Upper lobe of right lung (tissue), 1 donor: Measurements from ENCODE around the gene CDK14. TPM values are rescaled to one million over a fixed set of nuclear protein-coding genes. Genes with fewer than 3 reads are reported as not detected.
A peak's percentile ranks its signal among the peaks of the same experiment; 100 is the strongest.

ENCODE experiments used
- ATAC-seq: fragments of 200-7000 bp; cut with Tn5 transposase; one replicate; pipeline ENCODE4 v1.9.1; 2020; ENCODE audit warnings: mild to moderate bottlenecking, moderate library complexity
- DNase-seq: peaks from one replicate; pipeline ENCODE4 v3.0.0-alpha.2; 2020
- H3K27ac ChIP-seq: fragments of 200-600 bp; one replicate; pipeline ENCODE4 v1.8.0; 2022
- H3K27me3 ChIP-seq: fragments of 200-600 bp; one replicate; pipeline ENCODE4 v1.8.0; 2022; ENCODE audit warnings: mild to moderate bottlenecking
- H3K36me3 ChIP-seq: fragments of 200-600 bp; one replicate; pipeline ENCODE4 v1.8.0; 2022
- H3K4me1 ChIP-seq: fragments of 200-600 bp; one replicate; pipeline ENCODE4 v1.8.0; 2022
- H3K4me3 ChIP-seq: fragments of 200-600 bp; one replicate; pipeline ENCODE4 v1.8.0; 2022; ENCODE audit warnings: mild to moderate bottlenecking
- H3K9me3 ChIP-seq: fragments of 200-600 bp; one replicate; pipeline ENCODE4 v1.8.0; 2022
- CTCF ChIP-seq: fragments of 200-600 bp; IDR thresholded peaks from one replicate; pipeline ENCODE4 v1.8.0; 2022; ENCODE audit warnings: antibody characterized with exemption
- intact Hi-C: fragments of 100-400 bp; cut with DNase I; formaldehyde crosslinking; loops from one replicate; pipeline ENCODE4 v1.11.0; 2022
- total RNA-seq: library from RNA; stranded (reverse); fragmentation: NEBNext Ultra II Directional; extraction: Animal tissue kit (Norgen Biotek cat#: 25700); gene quantifications from one replicate; pipeline ENCODE4 v1.2.1, GENCODE V29; 2021
- donor health status: DM: no; HTN: yes; CAD: no; lungs with severe emphysema.

Gene CDK14
- total RNA-seq, 1 donor from 2014 or later: 47.2 TPM

DNA sequence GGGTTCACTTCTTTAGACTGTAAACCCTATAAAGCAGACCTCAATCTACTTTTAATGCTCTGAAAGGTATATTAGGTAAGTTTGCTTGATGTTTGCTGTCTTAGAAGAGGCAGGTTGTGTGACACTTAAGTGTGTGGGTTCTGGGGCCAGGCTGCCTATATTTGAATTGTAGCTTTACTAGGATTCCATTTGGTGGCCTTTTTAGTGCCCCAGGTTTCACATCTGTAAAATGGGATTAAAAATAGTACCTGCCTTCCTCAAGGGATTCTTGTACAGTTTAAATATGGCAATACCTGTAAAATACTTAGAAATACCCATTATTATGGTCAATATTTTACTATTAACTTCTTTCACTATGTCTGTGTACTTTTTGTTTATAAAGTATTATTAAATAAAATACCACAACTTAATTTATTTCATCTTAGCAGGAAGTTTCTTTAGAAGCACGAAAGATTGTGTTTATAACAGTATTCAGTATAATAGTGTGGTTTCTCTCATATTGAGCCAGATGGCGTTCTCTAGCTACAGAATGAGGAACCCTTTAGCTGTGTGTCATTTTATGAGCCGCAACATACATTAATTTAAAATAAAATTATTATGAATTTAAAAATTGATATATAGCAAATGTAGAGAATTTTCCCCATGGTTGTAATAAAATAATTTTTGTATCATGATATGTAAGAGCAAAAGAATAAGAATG, 94.2 kb downstream of the CDK14 start:
- H3K4me3 ChIP-seq: no peak overlapping the region
- H3K9me3 ChIP-seq: no peaks in the 10 kb centered on the region
- intact Hi-C loops: no loop called here
- no peak for TF ChIP-seq CTCF
- DNase-seq: no peak
- ATAC-seq: no peak
- H3K27me3 ChIP-seq: no peaks in the 10 kb centered on the region
- no peaks in the 10 kb centered on the region for H3K4me1 ChIP-seq
- no peaks in the 10 kb centered on the region for H3K36me3 ChIP-seq
- H3K27ac ChIP-seq: no peak overlapping the region

- Histone ChIP-seq H3K4me1 (no peaks in the 10 kb centered on the region), H3K36me3 (no peaks in the 10 kb centered on the region), H3K9me3 (no peaks in the 10 kb centered on the region), H3K27ac (no peak overlapping the region), H3K4me3 (no peak overlapping the region), H3K27me3 (no peaks in the 10 kb centered on the region)
- intact Hi-C loops: no loop called here
- ATAC-seq (no peak), DNase-seq (no peak)
- TF ChIP-seq CTCF: no peak
These were observed 96.3 kb downstream of the CDK14 start for GRCh38 chr7:90692396-90692795.

GRCh38 chr7:90692947-90693346, 96.8 kb downstream of the CDK14 start:
- Histone ChIP-seq H3K27me3 (no peaks in the 10 kb centered on the region), H3K36me3 (no peaks in the 10 kb centered on the region), H3K9me3 (no peaks in the 10 kb centered on the region), H3K27ac (no peak overlapping the region), H3K4me1 (no peaks in the 10 kb centered on the region), H3K4me3 (no peak overlapping the region)
- intact Hi-C loops: no loop called here
- DNase-seq: no peak
- ATAC-seq: no peak
- no peak for TF ChIP-seq CTCF

DNA sequence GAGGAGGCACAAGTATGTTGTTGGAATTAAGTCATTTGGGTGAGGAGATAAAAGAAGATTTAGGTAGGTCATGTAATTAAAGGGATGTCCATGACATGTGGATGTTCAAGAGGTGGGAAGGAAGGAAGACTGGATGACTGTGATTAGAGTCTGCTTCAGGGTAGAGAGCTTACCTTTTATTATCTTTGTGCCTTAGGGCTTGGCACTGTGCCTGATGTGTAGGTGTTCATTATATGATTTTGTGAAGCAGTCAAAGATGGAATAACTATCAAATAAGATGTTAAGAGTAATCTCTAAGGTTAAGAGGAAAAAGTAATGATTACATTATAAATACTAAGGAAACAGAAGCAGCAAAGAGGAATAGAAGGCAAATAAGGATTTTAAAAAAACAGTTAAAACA, 97.8 kb downstream of the CDK14 start:
- H3K4me1 ChIP-seq: no peaks in the 10 kb centered on the region
- no peak for DNase-seq
- TF ChIP-seq CTCF: no peak
- no peak for ATAC-seq
- no peaks in the 10 kb centered on the region for H3K9me3 ChIP-seq
- no peak overlapping the region for H3K4me3 ChIP-seq
- no peaks in the 10 kb centered on the region for H3K36me3 ChIP-seq
- intact Hi-C loops: no loop called here
- H3K27ac ChIP-seq: no peak overlapping the region
- H3K27me3 ChIP-seq: no peaks in the 10 kb centered on the region

DNA sequence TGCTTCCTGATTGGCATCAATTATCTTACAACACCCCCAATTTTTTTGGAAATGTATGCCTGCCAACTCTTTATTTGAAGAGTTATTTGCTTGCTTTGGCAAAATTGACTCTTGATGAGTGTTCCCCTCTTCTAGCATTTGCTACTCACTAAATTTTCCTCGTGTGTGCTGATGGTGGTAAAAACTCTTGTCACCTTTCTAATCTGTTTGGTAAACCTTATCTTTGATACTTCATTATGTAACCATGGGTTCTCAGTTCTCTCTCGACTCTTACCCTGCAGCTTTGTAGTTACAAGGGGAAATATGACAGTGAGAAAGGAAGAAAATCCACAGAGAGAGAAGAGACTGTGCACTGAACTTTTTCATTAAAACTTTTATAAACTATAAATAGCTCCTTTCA, 102.5 kb downstream of the CDK14 start:
- DNase-seq: no peak
- Histone ChIP-seq H3K4me3 (no peak overlapping the region), H3K27ac (no peak overlapping the region), H3K36me3 (no peaks in the 10 kb centered on the region), H3K4me1 (no peaks in the 10 kb centered on the region), H3K9me3 (no peaks in the 10 kb centered on the region), H3K27me3 (no peaks in the 10 kb centered on the region)
- intact Hi-C loops: no loop called here
- ATAC-seq: no peak
- TF ChIP-seq CTCF: no peak

GRCh38 chr7:90701021-90701420, 104.9 kb downstream of the CDK14 start:
- TF ChIP-seq CTCF: no peak
- peaks cover under 1% of the 10 kb centered on the region for H3K4me1 ChIP-seq
- H3K36me3 ChIP-seq: no peaks in the 10 kb centered on the region
- H3K9me3 ChIP-seq: no peaks in the 10 kb centered on the region
- H3K27me3 ChIP-seq: no peaks in the 10 kb centered on the region
- no peak for DNase-seq
- ATAC-seq: no peak
- intact Hi-C loops: no loop called here
- no peak overlapping the region for H3K27ac ChIP-seq
- H3K4me3 ChIP-seq: peak overlapping the region; percentile 38
